ENCODE data around the gene ACOXL.

ACOXL gene

DNA sequence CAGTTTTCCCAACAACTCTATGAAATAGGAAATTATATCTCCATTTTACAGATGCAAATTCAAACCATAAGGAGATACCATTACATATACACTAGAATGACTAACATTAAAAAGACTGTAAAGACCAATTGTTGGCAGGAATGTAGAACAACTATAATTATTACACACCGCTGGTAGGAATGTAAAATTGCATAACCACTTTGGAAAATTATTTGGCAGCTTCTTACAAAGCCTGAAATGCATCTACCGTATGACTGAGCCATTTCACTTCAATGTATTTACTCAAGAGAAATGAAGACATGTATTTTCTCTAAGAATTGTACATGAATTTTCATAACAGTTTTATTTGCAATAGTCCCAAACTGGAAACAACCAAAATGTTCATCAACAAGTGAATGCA lies 199.3 kb downstream of the ACOXL start:
- Mint-ChIP-seq H3K27ac (no peak overlapping the region), H3K36me3 (ENCODE audit: low read depth) (no peaks in the 10 kb centered on the region), H3K9me3 (peaks cover 40% of the 10 kb centered on the region), H3K4me3 (no peak overlapping the region), H3K4me1 (ENCODE audit: low read depth) (no peaks in the 10 kb centered on the region), H3K27me3 (no peaks in the 10 kb centered on the region)
- intact Hi-C loops (cut with micrococcal nuclease) = no loop called here

DNA sequence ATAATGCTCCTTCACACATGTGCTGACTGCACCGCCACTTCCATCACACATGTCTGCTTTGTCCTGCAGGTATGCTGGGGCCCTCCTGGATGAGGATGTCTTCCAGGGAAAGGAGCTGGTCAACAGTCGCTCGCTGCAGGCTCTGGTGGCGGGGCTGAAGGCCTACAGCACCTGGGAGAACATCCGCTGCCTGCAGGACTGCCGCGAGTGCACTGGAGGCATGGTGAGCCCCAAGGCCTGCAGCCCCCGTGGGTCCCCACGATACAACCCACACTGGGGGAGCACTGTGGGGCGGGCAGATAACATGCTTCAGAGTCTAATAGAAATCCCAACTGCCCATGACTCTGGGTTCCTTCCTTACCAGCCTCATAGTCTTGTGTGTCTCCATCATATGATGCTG lies 201.0 kb downstream of the ACOXL start:
- Mint-ChIP-seq H3K9me3 (peaks cover 27% of the 10 kb centered on the region), H3K4me3 (no peak overlapping the region)

DNA sequence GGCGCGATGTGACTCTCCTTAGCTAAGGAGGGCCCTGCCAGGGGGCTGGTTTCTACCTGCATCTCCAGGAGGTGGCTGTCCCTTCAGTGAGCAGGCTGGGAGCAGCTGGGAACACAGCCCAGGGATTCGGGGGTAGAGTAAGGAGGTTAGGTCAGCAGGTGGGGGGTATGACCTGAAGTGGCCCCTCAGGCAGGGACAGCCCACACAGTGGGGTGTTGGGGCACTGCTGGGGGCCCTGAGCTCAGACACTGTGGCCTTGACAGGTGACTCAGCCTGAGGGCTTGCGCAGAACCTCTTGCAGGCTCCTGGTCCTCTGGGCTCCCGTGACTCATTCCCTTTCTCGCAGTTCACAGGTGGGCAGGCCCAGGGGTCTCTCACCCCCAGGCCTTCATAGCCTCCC lies 202.6 kb downstream of the ACOXL start:
- intact Hi-C loops (cut with micrococcal nuclease) = no loop called here
- H3K4me1 Mint-ChIP-seq (ENCODE audit: low read depth) = no peaks in the 10 kb centered on the region
- H3K9me3 Mint-ChIP-seq = peaks cover 12% of the 10 kb centered on the region
- no peak overlapping the region for H3K27ac Mint-ChIP-seq
- no peaks in the 10 kb centered on the region for H3K27me3 Mint-ChIP-seq
- no peaks in the 10 kb centered on the region for H3K36me3 Mint-ChIP-seq (ENCODE audit: low read depth)
- no peak overlapping the region for H3K4me3 Mint-ChIP-seq

More for the DNA sequence above, 201.0 kb downstream of the ACOXL start:
- no peak overlapping the region for H3K27ac Mint-ChIP-seq
- no peaks in the 10 kb centered on the region for H3K27me3 Mint-ChIP-seq
- H3K4me1 Mint-ChIP-seq (ENCODE audit: low read depth) = no peaks in the 10 kb centered on the region
- intact Hi-C loops (cut with micrococcal nuclease) = no loop called here
- H3K36me3 Mint-ChIP-seq (ENCODE audit: low read depth) = no peaks in the 10 kb centered on the region

DNA sequence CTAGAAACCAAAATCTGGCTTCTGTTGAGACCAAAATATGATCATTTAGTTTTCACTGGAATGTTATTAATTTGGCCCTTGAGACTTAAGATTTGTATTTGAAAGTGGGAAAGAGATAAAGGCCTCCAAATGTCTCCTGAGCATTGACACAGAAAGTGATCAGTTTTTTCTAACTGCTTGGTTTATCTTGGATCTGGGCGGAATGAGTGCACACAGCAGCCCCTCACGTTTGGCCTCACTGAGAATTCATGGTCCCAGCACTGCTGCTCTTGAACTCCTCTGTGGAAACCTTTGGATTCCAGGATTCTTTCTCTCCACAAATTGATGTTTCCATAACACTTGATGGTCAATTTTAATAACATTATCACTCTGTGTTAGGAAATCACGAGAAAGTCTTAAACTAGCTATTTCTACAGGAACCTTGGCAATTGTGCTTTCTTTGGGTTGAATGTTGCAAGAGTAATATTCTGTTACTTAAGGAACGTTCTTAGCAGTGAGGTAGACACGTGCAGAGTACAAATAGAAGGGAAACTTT lies 208.1 kb downstream of the ACOXL start:
- Mint-ChIP-seq H3K9me3 (peaks cover 11% of the 10 kb centered on the region), H3K4me1 (ENCODE audit: low read depth) (peaks cover 8% of the 10 kb centered on the region), H3K27me3 (no peaks in the 10 kb centered on the region), H3K27ac (no peak overlapping the region), H3K4me3 (no peak overlapping the region), H3K36me3 (ENCODE audit: low read depth) (no peaks in the 10 kb centered on the region)
- intact Hi-C loops (cut with micrococcal nuclease) = no loop called here

DNA sequence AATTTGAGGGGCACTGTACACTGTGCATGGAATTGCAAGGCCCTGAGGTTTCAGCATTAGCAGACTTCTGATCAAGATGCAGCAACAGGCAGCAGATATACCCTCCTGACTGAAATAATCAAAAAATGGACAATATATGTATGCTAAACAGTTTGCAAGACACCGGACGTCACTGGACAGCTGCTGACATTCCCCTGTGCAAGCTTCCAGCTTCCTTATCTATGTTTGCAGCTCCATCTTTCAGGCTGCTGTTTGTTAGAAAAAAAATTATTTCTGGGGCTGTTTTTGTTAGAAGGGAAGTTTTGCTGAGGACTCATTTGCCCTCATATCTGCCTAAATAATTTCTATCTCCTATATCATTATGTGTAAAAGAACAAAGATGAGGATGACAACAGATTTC lies 208.9 kb downstream of the ACOXL start:
- intact Hi-C loops (cut with micrococcal nuclease) = no loop called here
- Mint-ChIP-seq H3K4me1 (ENCODE audit: low read depth) (peaks cover 8% of the 10 kb centered on the region), H3K27ac (no peak overlapping the region), H3K9me3 (peaks cover 11% of the 10 kb centered on the region), H3K27me3 (no peaks in the 10 kb centered on the region), H3K4me3 (no peak overlapping the region), H3K36me3 (ENCODE audit: low read depth) (no peaks in the 10 kb centered on the region)

DNA sequence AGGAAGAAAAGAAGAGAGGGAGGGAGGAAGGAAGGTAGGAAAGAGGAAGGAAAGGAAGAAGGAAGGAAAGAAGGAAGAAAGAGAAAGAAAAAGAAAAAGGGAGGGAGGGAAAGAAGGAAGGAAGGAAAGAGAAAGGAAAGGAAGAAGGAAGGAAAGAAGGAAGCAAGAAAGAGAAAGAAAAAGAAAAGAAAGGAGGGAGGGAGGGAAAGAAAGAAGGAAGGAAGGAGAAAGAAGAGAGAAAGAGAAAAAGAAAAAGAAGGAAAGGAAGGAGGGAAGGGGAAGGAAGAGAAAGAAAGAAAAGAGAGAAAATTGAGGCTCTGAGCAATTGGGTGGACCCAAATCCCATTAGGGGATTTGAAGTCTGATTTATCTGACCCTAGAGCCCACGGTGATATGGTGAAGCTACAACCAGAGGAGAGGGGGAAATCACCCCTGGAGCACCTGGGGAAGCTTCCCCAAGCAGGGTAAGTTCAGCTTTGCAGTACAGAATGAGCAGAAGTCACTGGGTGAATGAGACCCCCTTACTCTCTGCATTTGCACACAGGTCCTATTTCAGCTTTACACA lies 210.8 kb downstream of the ACOXL start:
- Mint-ChIP-seq H3K9me3 (peaks cover 11% of the 10 kb centered on the region), H3K36me3 (ENCODE audit: low read depth) (no peaks in the 10 kb centered on the region), H3K27ac (peak overlapping the region; percentile 30), H3K4me1 (ENCODE audit: low read depth) (peaks cover 26% of the 10 kb centered on the region), H3K4me3 (no peak overlapping the region), H3K27me3 (no peaks in the 10 kb centered on the region)
- intact Hi-C loops (cut with micrococcal nuclease) = no loop called here

DNA sequence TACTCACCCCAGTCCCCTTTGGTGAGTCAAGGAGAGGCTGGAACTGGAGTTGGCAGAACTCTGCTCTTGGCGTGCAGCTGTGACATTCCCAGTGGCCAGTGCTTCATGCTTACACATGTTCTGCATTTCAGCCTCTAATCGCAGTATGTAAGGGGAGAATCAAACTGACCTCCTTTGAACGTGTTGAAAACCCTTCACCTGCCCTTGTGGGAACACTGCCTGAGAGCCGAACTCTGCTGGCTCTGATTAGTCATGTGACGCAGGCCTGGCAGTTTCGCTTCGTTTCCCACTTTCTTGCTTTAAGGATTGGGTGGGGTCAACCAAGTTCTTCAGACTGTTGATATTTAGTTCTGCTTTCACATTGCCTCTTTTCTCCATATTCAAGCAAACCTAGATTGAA lies 214.5 kb downstream of the ACOXL start:
- Mint-ChIP-seq H3K36me3 (ENCODE audit: low read depth) (no peaks in the 10 kb centered on the region), H3K27me3 (no peaks in the 10 kb centered on the region), H3K4me3 (no peak overlapping the region), H3K4me1 (ENCODE audit: low read depth) (peaks cover 38% of the 10 kb centered on the region), H3K9me3 (peaks cover 11% of the 10 kb centered on the region), H3K27ac (peak overlapping the region; percentile 84)
- intact Hi-C loops (cut with micrococcal nuclease) = no loop called here

DNA sequence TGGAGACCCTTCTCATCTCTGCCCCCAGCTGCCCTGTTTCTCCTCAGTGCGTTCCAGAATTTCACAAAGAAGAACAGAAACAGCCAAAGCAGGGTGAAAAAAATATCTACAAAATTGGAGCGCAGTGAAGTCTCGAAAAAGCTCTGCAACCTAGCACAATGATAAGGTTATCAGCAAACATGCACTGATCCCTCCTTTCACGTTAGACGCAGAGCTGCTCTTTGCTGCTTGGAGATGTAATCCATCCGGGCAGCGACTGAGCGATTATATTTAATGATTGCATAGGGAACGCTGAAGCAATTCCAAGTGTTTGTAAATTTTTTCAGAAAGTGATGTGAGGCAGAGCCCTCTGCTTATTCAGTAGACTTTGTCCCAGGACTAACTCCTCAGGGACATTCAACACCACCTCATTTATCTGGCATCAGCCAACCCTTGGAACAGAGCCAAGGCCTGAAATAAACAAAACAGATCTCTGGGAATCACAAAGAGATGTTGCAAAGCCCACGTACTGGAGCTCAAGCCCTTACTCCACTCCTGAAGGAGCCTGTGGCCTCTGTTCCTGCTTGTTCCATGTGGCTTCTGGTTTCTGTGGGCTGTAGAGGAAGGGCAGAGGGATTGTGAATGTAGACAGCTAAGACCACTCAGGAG lies 215.8 kb downstream of the ACOXL start:
- Mint-ChIP-seq H3K36me3 (ENCODE audit: low read depth) (no peaks in the 10 kb centered on the region), H3K9me3 (peaks cover 2% of the 10 kb centered on the region), H3K27ac (peak overlapping the region; percentile 84), H3K4me3 (no peak overlapping the region), H3K4me1 (ENCODE audit: low read depth) (peaks cover 31% of the 10 kb centered on the region), H3K27me3 (no peaks in the 10 kb centered on the region)
- intact Hi-C loops (cut with micrococcal nuclease) = no loop called here

DNA sequence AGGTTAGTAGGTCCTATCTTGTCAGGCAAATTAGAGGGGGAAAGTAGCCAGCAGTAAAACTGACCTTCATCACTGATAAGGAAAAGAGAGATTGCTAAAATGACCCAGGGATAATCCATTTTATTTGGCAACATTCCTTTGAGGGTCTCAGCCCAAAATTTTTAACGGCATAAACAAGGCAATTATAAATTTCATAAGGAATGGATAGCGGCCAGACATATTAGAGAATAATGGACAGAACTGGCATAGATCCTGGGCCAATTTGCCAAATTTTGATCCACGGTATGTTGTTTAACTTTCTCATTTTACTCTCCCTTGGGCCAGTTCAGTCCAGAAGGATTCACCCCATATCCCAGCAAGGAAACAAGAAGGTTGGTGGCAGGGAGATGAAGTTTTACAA lies 217.9 kb downstream of the ACOXL start:
- Mint-ChIP-seq H3K27ac (no peak overlapping the region), H3K36me3 (ENCODE audit: low read depth) (no peaks in the 10 kb centered on the region), H3K4me1 (ENCODE audit: low read depth) (peaks cover 30% of the 10 kb centered on the region), H3K27me3 (no peaks in the 10 kb centered on the region), H3K4me3 (no peak overlapping the region), H3K9me3 (peaks cover 9% of the 10 kb centered on the region)
- intact Hi-C loops (cut with micrococcal nuclease) = no loop called here

DNA sequence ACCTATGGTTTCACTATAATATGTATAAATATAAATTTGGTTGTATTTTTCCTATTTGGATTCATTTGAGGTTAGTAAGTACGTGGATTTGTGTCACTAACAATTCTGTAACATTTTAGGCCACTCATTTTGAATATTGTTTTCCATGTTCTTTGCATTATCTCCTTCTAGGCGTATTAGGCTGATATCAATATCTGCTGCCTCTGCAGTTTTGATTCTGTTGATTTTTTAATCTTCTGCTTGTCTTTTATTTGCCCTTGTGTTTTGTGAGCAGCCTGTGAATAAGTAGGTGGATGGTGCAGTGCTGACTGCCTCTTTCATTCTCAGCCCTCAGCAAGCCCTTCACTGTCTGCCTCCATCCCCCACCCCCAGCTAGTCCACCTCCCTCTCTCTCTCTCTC lies 222.7 kb downstream of the ACOXL start:
- Mint-ChIP-seq H3K27me3 (no peaks in the 10 kb centered on the region), H3K27ac (no peak overlapping the region), H3K36me3 (ENCODE audit: low read depth) (no peaks in the 10 kb centered on the region), H3K4me3 (no peak overlapping the region), H3K4me1 (ENCODE audit: low read depth) (no peaks in the 10 kb centered on the region), H3K9me3 (peaks cover 9% of the 10 kb centered on the region)
- intact Hi-C loops (cut with micrococcal nuclease) = no loop called here

DNA sequence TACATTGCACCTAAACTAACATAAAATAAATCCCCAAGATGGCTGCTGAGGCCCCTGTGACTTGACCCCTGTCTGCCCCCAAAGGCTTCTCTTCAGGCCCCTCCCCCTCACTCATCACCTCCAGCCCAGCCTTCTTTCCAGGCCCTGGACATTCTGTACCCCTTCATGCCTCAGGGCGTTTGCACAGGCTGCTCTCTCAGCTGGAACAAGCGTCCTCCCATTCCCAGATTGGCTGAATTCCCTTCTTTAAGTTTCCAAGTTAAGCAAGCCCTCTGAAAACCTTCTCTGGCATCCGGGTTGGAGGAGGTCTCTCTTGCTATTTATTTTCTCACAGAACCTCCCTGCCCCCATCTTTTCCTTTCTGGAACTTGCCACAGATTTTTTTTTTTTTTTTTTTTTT lies 223.2 kb downstream of the ACOXL start:
- Mint-ChIP-seq H3K9me3 (peaks cover 9% of the 10 kb centered on the region), H3K4me1 (ENCODE audit: low read depth) (no peaks in the 10 kb centered on the region), H3K27me3 (no peaks in the 10 kb centered on the region), H3K36me3 (ENCODE audit: low read depth) (no peaks in the 10 kb centered on the region), H3K4me3 (no peak overlapping the region), H3K27ac (no peak overlapping the region)
- intact Hi-C loops (cut with micrococcal nuclease) = no loop called here

DNA sequence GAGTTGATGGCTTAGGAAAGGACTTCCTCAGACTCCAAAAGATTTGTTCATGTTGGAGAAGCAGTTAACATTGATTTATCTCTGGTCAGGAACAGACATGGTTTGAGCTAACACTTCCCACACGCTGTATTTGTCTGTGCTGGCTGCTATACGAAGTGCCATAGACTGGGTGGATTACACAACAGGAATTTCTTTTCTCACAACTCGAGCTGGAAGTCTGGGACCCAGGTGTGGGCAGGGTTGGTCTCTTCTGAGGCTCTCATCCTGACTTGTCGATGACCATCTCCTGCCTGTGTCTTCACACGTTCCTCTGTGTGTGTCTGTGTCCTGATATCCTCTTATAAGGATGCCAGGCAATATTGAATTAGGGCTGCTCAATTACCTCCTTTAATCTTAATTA lies 224.9 kb downstream of the ACOXL start:
- peaks cover 9% of the 10 kb centered on the region for H3K9me3 Mint-ChIP-seq
- intact Hi-C loops (cut with micrococcal nuclease) = no loop called here
- H3K27me3 Mint-ChIP-seq = no peaks in the 10 kb centered on the region
- H3K4me1 Mint-ChIP-seq (ENCODE audit: low read depth) = no peaks in the 10 kb centered on the region
- no peaks in the 10 kb centered on the region for H3K36me3 Mint-ChIP-seq (ENCODE audit: low read depth)
- H3K4me3 Mint-ChIP-seq = no peak overlapping the region
- H3K27ac Mint-ChIP-seq = no peak overlapping the region

DNA sequence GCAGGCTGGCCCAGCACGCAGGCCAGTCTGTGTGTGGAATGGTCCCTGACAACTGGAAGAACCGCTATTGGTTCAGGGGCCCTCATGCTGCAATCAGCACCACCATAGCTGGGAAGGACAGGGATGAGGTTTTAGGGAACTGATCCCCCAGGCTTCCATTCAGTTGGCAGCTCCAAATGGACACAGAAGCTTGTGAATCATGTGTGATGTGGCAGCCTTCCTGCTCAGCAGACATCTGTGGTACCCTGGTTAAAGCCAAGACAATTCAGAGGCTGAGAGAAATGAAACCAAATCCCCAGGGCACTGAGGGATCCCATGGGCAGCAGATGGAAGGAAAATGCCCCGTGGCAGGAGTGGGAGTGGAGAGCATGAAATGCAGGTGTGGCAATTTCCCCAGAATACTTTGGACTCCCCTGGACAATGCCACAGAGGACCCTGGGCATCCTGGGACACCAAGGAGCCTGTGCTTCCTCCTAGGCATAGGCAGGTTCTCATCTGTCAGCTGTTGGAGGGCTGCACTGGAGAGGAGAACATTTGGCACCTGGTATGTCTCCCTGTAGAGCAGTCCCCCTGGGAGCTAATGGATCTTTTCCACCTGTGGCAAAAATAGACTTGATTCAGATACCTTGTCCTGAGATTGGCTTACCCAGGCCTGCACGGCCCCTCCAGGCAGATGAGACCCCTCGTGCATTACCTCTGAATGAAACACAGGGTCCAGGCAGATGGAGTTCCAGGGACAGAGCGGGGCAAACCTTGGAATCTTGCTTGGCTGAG lies 226.2 kb downstream of the ACOXL start:
- intact Hi-C loops (cut with micrococcal nuclease) = no loop called here
- Mint-ChIP-seq H3K27ac (no peak overlapping the region), H3K36me3 (ENCODE audit: low read depth) (no peaks in the 10 kb centered on the region), H3K4me1 (ENCODE audit: low read depth) (no peaks in the 10 kb centered on the region), H3K27me3 (no peaks in the 10 kb centered on the region), H3K9me3 (peaks cover 5% of the 10 kb centered on the region), H3K4me3 (no peak overlapping the region)

DNA sequence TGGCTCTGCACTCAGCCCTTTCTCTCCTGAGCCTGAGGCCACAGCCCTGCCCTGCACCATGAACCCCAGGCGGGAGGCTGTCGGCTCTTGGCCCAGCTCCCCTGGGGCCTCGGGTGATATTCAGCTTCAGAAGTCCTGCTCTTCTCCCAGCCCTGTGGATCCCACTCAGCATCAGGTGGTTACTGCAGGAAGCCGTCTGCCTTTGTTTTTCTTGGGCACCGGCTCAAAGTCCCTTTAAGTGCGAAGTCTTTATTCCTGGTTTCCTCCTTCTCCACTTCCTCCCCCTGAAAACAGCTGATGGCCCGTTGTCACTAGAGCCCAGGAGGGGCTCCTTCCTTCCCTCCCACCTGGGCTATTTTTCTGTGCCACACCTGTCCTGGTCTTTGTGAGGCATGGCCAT lies 226.8 kb downstream of the ACOXL start:
- no peak overlapping the region for H3K27ac Mint-ChIP-seq
- no peaks in the 10 kb centered on the region for H3K27me3 Mint-ChIP-seq
- no peaks in the 10 kb centered on the region for H3K36me3 Mint-ChIP-seq (ENCODE audit: low read depth)
- H3K4me3 Mint-ChIP-seq = no peak overlapping the region
- no peaks in the 10 kb centered on the region for H3K9me3 Mint-ChIP-seq
- intact Hi-C loops (cut with micrococcal nuclease) = no loop called here
- no peaks in the 10 kb centered on the region for H3K4me1 Mint-ChIP-seq (ENCODE audit: low read depth)

All from dendritic cell treated with granulocyte-macrophage colony-stimulating factor and Interleukin-4, amounts not matched to agents 40 ng/mL and 50 ng/mL, for 4 days (primary cell).